Thoracic aorta (tissue), 2 donors: Measurements from ENCODE around the gene MAN2C1. TPM values are rescaled to one million over a fixed set of nuclear protein-coding genes. Genes with fewer than 3 reads are reported as not detected.

ENCODE experiments used
- ATAC-seq: fragments of 150-250 bp; one replicate; pipeline ENCODE4 v1.8.0; 2017; ENCODE audit warnings: low read depth; ENCODE audit not compliant: insufficient number of reproducible peaks, low FRiP score
- DNase-seq: peaks from one replicate; pipeline ENCODE4 v3.0.0-alpha.2; 2020; ENCODE audit warnings: low spot score
- H3K27ac ChIP-seq, 2 donors: fragments of 200-600 bp; sonication (generic); 1 replicate in 1 of 2; 2 replicates in 1 of 2; pipeline ENCODE4 v1.5.1; 2016; ENCODE audit warnings: mild to moderate bottlenecking in 2 of 2, moderate library complexity in 2 of 2
- H3K27me3 ChIP-seq: fragments of 200-600 bp; sonication (generic); replicated peaks from 2 replicates; pipeline ENCODE4 v1.6.0; 2016; ENCODE audit warnings: mild to moderate bottlenecking; ENCODE audit not compliant: insufficient read depth
- H3K36me3 ChIP-seq: fragments of 200-600 bp; sonication (generic); one replicate; pipeline ENCODE4 v1.5.1; 2016
- H3K4me1 ChIP-seq, 2 donors: fragments of 200-600 bp; sonication (generic); 1 replicate in 1 of 2; 2 replicates in 1 of 2; pipeline versions ENCODE4 v1.5.1 to v1.6.0; 2016; ENCODE audit warnings: low read depth in 2 of 2, mild to moderate bottlenecking in 1 of 2; ENCODE audit not compliant: control insufficient read depth in 1 of 2
- H3K4me3 ChIP-seq: fragments of 200-600 bp; sonication (generic); 2 replicates; pipeline ENCODE4 v1.5.1; 2016; ENCODE audit warnings: mild to moderate bottlenecking
- H3K9me3 ChIP-seq: fragments of 200-600 bp; sonication (generic); 2 replicates; pipeline ENCODE4 v1.5.1; 2016
- total RNA-seq, 2 donors: library from RNA; depleted of rRNA; stranded (reverse); fragments of >200 nt; gene quantifications; one replicate each; pipeline versions ENCODE4 v1.1.0 to v1.2.3, GENCODE V29; 2016
- TF ChIP-seq, protein P1 (sequence below): fragments of 200-600 bp; sonication (generic); IDR thresholded peaks from one replicate; pipeline ENCODE4 v1.5.1; 2019; ENCODE audit warnings: antibody characterized with exemption

The MAN2C1 gene
- total RNA-seq, 2 donors from 2014 or later = 394 to 471 TPM

DNA sequence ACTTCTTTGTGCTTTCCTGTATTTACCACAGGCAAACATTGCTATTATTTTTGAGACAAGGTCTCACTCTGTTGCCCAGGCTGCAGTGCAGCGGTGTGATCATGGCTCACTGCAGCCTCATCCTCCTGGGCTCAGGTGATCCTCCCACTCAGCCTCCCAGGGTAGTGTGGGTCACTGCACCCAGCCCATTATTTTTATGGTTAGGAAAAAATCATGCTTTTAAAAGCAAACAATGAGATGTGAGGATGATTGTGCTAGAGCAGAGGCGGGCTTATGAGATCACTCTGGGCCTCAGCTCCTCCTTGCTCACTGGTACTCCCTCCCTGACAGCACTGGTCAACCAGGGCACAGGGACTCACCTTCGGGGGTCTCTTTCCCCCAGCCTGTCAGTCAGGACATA is 2.2 kb downstream of the MAN2C1 start:
- DNase-seq (no peak), ATAC-seq (no peak)
- Histone ChIP-seq H3K27ac (no peak overlapping the region), H3K36me3 (peaks cover 41% of the 10 kb centered on the region), H3K4me3 (no peak overlapping the region), H3K9me3 (no peaks in the 10 kb centered on the region), H3K4me1 (peaks cover 6 to 16% of the 10 kb centered on the region in 2 donors), H3K27me3 (no peaks in the 10 kb centered on the region)
- TF ChIP-seq, protein P1, sequence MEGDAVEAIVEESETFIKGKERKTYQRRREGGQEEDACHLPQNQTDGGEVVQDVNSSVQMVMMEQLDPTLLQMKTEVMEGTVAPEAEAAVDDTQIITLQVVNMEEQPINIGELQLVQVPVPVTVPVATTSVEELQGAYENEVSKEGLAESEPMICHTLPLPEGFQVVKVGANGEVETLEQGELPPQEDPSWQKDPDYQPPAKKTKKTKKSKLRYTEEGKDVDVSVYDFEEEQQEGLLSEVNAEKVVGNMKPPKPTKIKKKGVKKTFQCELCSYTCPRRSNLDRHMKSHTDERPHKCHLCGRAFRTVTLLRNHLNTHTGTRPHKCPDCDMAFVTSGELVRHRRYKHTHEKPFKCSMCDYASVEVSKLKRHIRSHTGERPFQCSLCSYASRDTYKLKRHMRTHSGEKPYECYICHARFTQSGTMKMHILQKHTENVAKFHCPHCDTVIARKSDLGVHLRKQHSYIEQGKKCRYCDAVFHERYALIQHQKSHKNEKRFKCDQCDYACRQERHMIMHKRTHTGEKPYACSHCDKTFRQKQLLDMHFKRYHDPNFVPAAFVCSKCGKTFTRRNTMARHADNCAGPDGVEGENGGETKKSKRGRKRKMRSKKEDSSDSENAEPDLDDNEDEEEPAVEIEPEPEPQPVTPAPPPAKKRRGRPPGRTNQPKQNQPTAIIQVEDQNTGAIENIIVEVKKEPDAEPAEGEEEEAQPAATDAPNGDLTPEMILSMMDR = no peak

DNA sequence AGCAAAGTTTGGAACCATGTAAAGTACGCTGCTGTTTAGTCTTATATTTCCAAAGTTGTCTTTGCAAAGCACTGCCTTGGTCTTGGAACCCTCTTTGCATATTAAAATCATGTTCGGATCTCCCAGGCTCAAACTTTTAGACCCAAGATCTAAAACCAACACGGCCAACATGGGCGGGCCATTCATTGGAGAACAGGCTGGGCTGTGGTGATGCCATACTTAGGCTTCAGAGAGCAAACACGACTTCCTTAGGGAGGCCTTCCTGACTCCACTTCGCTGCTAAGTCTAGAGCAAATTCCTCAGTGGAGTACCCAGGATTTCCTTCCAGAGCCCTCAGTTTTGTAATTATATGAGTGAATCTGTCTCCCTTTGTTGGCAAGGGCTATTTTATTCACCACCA is 3.5 kb downstream of the MAN2C1 start:
- DNase-seq = no peak
- Histone ChIP-seq H3K4me1 (peaks cover 6 to 16% of the 10 kb centered on the region in 2 donors), H3K4me3 (no peak overlapping the region), H3K27ac (no peak overlapping the region), H3K36me3 (peaks cover 39% of the 10 kb centered on the region), H3K9me3 (no peaks in the 10 kb centered on the region), H3K27me3 (no peaks in the 10 kb centered on the region)
- no peak for ATAC-seq
- TF ChIP-seq, protein P1 = no peak

DNA sequence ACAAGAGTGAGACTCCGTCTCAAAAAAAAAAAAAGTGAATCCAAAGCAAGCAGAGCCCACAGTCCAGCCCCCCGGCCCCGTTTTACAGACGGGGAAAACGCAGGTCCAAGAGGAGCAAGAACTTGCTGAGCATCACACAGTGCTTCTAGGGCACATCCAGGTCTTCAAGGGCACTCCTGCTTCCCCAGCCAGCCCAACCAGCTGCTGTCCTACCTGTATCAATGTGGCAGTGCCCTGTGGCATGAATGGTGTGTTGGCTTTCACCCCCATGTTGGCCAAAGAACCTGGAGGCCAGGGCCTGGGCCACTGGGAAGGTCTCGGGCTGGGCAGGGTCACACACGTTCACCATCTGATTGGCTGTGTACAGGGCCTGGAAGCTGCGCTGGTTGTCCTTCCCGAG is 4.6 kb downstream of the MAN2C1 start:
- H3K4me1 ChIP-seq = peaks cover 0 to 7% of the 10 kb centered on the region in 2 donors
- no peak overlapping the region for H3K4me3 ChIP-seq
- H3K27ac ChIP-seq = no peak overlapping the region
- TF ChIP-seq, protein P1 = no peak
- ATAC-seq (no peak), DNase-seq (no peak)
- peaks cover 46% of the 10 kb centered on the region for H3K36me3 ChIP-seq
- H3K27me3 ChIP-seq = no peaks in the 10 kb centered on the region
- H3K9me3 ChIP-seq = no peaks in the 10 kb centered on the region

DNA sequence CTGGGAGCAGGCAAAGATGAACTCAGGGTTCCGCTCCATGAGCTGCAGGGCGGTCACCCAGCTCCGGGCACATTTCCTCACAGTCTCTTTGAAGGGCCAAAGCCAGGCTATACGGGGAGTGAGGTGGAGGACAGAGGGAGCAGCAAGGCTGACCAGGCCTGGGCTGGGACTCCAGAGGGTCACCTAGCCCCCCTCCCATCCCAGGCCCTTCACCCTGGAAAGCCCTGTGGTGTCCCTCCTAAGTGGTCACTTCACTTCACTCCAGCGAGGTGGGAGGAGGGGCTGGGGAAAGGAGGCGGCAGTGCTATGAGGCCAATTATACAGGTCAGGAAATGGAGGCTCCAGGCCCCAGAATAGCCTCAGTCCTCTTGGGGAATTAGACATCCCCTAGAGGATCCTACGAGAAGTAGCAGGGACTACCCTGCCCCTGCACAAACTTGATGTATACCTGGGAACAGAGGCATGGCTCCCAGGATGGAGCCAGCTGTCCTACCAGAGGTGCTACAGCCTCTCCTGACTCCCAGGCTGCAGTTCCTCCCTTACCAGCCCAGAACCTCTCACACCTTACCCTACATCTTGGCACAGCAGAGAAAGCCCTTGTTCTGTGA is 5.7 kb downstream of the MAN2C1 start:
- DNase-seq = no peak
- no peaks in the 10 kb centered on the region for H3K27me3 ChIP-seq
- no peak overlapping the region for H3K4me3 ChIP-seq
- no peaks in the 10 kb centered on the region for H3K9me3 ChIP-seq
- no peak for ATAC-seq
- TF ChIP-seq, protein P1 = no peak
- H3K36me3 ChIP-seq = peaks cover 50% of the 10 kb centered on the region
- no peak overlapping the region for H3K27ac ChIP-seq
- peaks cover 0 to 6% of the 10 kb centered on the region in 2 donors for H3K4me1 ChIP-seq

DNA sequence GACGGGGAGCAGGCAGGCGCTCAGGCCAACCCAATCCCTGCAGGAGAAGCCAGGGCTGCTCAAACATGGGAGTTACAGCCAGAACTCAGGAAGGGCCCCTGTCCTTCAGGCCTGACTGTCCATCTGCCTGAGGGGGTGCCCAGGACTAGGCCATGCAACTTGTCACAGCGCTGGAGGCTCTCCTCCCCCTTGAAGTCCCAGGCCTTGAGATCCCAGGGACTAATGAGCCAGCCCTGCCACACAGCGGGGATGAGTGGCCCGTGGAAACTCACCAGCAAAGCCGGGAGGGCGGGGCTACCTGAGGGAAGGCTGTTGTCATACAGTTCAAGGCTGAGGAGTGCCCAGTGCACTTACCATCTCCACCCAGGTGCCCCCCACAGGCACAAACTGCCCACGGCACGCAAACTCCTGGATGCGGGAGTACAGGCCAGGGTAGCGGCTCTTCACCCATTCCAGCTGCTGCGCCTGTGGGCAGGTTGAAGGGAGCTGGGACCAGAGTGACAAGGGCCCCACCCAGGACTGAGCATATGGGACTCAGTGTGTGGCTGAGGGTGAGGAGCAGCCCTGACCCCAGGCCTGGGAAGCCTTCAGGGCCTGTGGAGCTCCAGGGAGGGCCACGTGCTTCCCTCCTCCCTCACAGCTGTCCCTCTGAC is 6.3 kb downstream of the MAN2C1 start:
- ATAC-seq (no peak), DNase-seq (no peak)
- Histone ChIP-seq H3K9me3 (no peaks in the 10 kb centered on the region), H3K27ac (no peak overlapping the region), H3K27me3 (no peaks in the 10 kb centered on the region), H3K4me1 (no peaks in the 10 kb centered on the region), H3K36me3 (peaks cover 52% of the 10 kb centered on the region), H3K4me3 (no peak overlapping the region)
- TF ChIP-seq, protein P1 = no peak
